BLaER1 treated with 17β-estradiol and CSF1 and Interleukin-3, amounts not matched to agents 10 nM and 100 nM (cell line): Measurements from ENCODE around the gene PIK3R3.

ENCODE experiments used
- H3K27ac ChIP-seq, 11 experiments: shearing (Covaris generic); formaldehyde crosslinking; 2 replicates each; pipeline ENCODE4 v1.8.1; 2022
- H3K27me3 ChIP-seq, 11 experiments: shearing (Covaris generic); formaldehyde crosslinking; 2 replicates each; pipeline ENCODE4 v1.8.1; 2022
- H3K36me3 ChIP-seq, 11 experiments: shearing (Covaris generic); formaldehyde crosslinking; 2 replicates each; pipeline ENCODE4 v1.8.1; 2022
- H3K4me1 ChIP-seq, 10 experiments: shearing (Covaris generic); formaldehyde crosslinking; 2 replicates each; pipeline ENCODE4 v1.8.1; 2022
- H3K4me2 ChIP-seq, 11 experiments: shearing (Covaris generic); formaldehyde crosslinking; 2 replicates each; pipeline ENCODE4 v1.8.1; 2022
- H3K4me3 ChIP-seq, 10 experiments: shearing (Covaris generic); formaldehyde crosslinking; 2 replicates each; pipeline ENCODE4 v1.8.1; 2022
- H3K9ac ChIP-seq, 11 experiments: shearing (Covaris generic); formaldehyde crosslinking; 2 replicates each; pipeline ENCODE4 v1.8.1; 2022
- H3K9me3 ChIP-seq, 11 experiments: shearing (Covaris generic); formaldehyde crosslinking; replicated peaks in 1 of 11; 2 replicates each; pipeline ENCODE4 v1.8.1; 2022
- H4K20me1 ChIP-seq, 11 experiments: shearing (Covaris generic); formaldehyde crosslinking; 2 replicates each; pipeline ENCODE4 v1.8.1; 2022
- Cebpa-rat ChIP-seq, 11 experiments: shearing (Covaris generic); IDR thresholded peaks; 2 replicates each; pipeline ENCODE4 v1.8.1; 2022

PIK3R3 gene

GRCh38 chr1:46021046-46021996 lies 111.1 kb downstream of the PIK3R3 start:
- no peak overlapping the region for H3K27ac ChIP-seq
- TF ChIP-seq Cebpa-rat (IDR thresholded peaks at IDR 0.05), result no peak
- H3K27me3 ChIP-seq, result no peaks in the 10 kb centered on the region
- no peak overlapping the region for H3K9ac ChIP-seq
- no peaks in the 10 kb centered on the region; a peak in 1 of 22 replicates for H4K20me1 ChIP-seq
- peaks cover 0 to 28% (median 15%) of the 10 kb centered on the region in 10 experiments; a peak in 13 of 20 replicates for H3K4me1 ChIP-seq
- H3K36me3 ChIP-seq, result peaks cover 29 to 46% (median 35%) of the 10 kb centered on the region in 11 experiments
- H3K4me2 ChIP-seq, result no peak overlapping the region
- H3K4me3 ChIP-seq, result no peak overlapping the region
- H3K9me3 ChIP-seq, result no peaks in the 10 kb centered on the region

GRCh38 chr1:46020010-46020409 lies 112.4 kb downstream of the PIK3R3 start:
- Histone ChIP-seq H3K9me3 (no peaks in the 10 kb centered on the region), H3K4me3 (no peak overlapping the region), H3K27me3 (no peaks in the 10 kb centered on the region), H3K4me1 (peaks cover 0 to 28% (median 15%) of the 10 kb centered on the region in 10 experiments; a peak in 13 of 20 replicates), H4K20me1 (no peaks in the 10 kb centered on the region; a peak in 1 of 22 replicates), H3K4me2 (peak overlapping the region in 5 of 11 experiments; percentile 10 to 67 (median 20); a peak in 9 of 22 replicates), H3K9ac (no peak overlapping the region), H3K27ac (no peak overlapping the region), H3K36me3 (peaks cover 26 to 41% (median 34%) of the 10 kb centered on the region in 11 experiments)
- TF ChIP-seq Cebpa-rat (IDR thresholded peaks at IDR 0.05), result no peak

- peak overlapping the region in 4 of 11 experiments; percentile 20 to 67 (median 38); a peak in 5 of 22 replicates for H3K4me2 ChIP-seq
- H3K9me3 ChIP-seq, result no peaks in the 10 kb centered on the region
- H3K4me3 ChIP-seq, result no peak overlapping the region
- H3K9ac ChIP-seq, result no peak overlapping the region
- H3K27ac ChIP-seq, result no peak overlapping the region
- no peaks in the 10 kb centered on the region for H3K27me3 ChIP-seq
- no peaks in the 10 kb centered on the region; a peak in 1 of 22 replicates for H4K20me1 ChIP-seq
- peaks cover 0 to 28% (median 15%) of the 10 kb centered on the region in 10 experiments; a peak in 13 of 20 replicates for H3K4me1 ChIP-seq
- TF ChIP-seq Cebpa-rat (IDR thresholded peaks at IDR 0.05), result no peak
- peaks cover 25 to 41% (median 31%) of the 10 kb centered on the region in 11 experiments for H3K36me3 ChIP-seq
Observed at GRCh38 chr1:46019348-46019747, 113.1 kb downstream of the PIK3R3 start.

- Histone ChIP-seq H3K27me3 (no peaks in the 10 kb centered on the region), H3K9me3 (no peaks in the 10 kb centered on the region; a peak in 1 of 22 replicates), H4K20me1 (no peaks in the 10 kb centered on the region; a peak in 1 of 22 replicates), H3K36me3 (peaks cover 19 to 35% (median 24%) of the 10 kb centered on the region in 11 experiments), H3K27ac (no peak overlapping the region; a peak in 1 of 22 replicates), H3K4me3 (no peak overlapping the region), H3K9ac (no peak overlapping the region), H3K4me1 (peaks cover 0 to 28% (median 15%) of the 10 kb centered on the region in 10 experiments; a peak in 13 of 20 replicates), H3K4me2 (peak overlapping the region in 5 of 11 experiments; percentile 10 to 67 (median 43); a peak in 9 of 22 replicates)
- TF ChIP-seq Cebpa-rat (IDR thresholded peaks at IDR 0.05), result no peak
Observed at GRCh38 chr1:46017876-46018503, 114.4 kb downstream of the PIK3R3 start.

- Histone ChIP-seq H3K4me1 (peaks cover 0 to 10% (median 8%) of the 10 kb centered on the region in 10 experiments; a peak in 11 of 20 replicates), H3K27ac (no peak overlapping the region)
- no peak for TF ChIP-seq Cebpa-rat (IDR thresholded peaks at IDR 0.05)
Observed at GRCh38 chr1:46013581-46013980, 118.8 kb downstream of the PIK3R3 start.

GRCh38 chr1:46012236-46012635 lies 120.2 kb downstream of the PIK3R3 start:
- no peak for TF ChIP-seq Cebpa-rat (IDR thresholded peaks at IDR 0.05)
- Histone ChIP-seq H3K4me3 (no peak overlapping the region), H3K9me3 (no peaks in the 10 kb centered on the region; a peak in 1 of 22 replicates), H3K27ac (no peak overlapping the region), H3K36me3 (peaks cover 55 to 64% (median 63%) of the 10 kb centered on the region in 11 experiments), H4K20me1 (no peaks in the 10 kb centered on the region), H3K4me2 (no peak overlapping the region), H3K9ac (no peak overlapping the region), H3K27me3 (no peaks in the 10 kb centered on the region), H3K4me1 (no peaks in the 10 kb centered on the region)

More at GRCh38 chr1:46013581-46013980, 118.8 kb downstream of the PIK3R3 start:
- Histone ChIP-seq H3K9me3 (no peaks in the 10 kb centered on the region; a peak in 1 of 22 replicates), H3K4me3 (no peak overlapping the region), H3K4me2 (no peak overlapping the region), H3K9ac (no peak overlapping the region), H3K36me3 (peaks cover 41 to 51% (median 49%) of the 10 kb centered on the region in 11 experiments), H3K27me3 (no peaks in the 10 kb centered on the region), H4K20me1 (no peaks in the 10 kb centered on the region)

- Histone ChIP-seq H3K9ac (no peak overlapping the region), H3K36me3 (peaks cover 65 to 75% (median 73%) of the 10 kb centered on the region in 11 experiments), H3K4me3 (no peak overlapping the region), H3K4me1 (no peaks in the 10 kb centered on the region), H3K4me2 (no peak overlapping the region), H3K27me3 (no peaks in the 10 kb centered on the region), H3K27ac (peak overlapping the region in 1 of 11 experiments; percentile 6; a peak in 1 of 22 replicates), H3K9me3 (no peaks in the 10 kb centered on the region; a peak in 1 of 22 replicates), H4K20me1 (no peaks in the 10 kb centered on the region)
- TF ChIP-seq Cebpa-rat (IDR thresholded peaks at IDR 0.05), result no peak
Observed at GRCh38 chr1:46011121-46011695, 121.2 kb downstream of the PIK3R3 start.

- Histone ChIP-seq H4K20me1 (no peaks in the 10 kb centered on the region), H3K36me3 (peaks cover 71 to 81% (median 79%) of the 10 kb centered on the region in 11 experiments), H3K27ac (no peak overlapping the region), H3K4me1 (no peaks in the 10 kb centered on the region), H3K27me3 (no peaks in the 10 kb centered on the region), H3K9ac (no peak overlapping the region), H3K4me3 (no peak overlapping the region), H3K9me3 (no peaks in the 10 kb centered on the region; a peak in 1 of 22 replicates), H3K4me2 (no peak overlapping the region)
- TF ChIP-seq Cebpa-rat (IDR thresholded peaks at IDR 0.05), result no peak
Observed at GRCh38 chr1:46010611-46011010, 121.8 kb downstream of the PIK3R3 start.
